Fibroblast of skin of abdomen (primary cell): Measurements from ENCODE around the gene DNAH8.

ENCODE experiments used
- DNase-seq: peaks from one replicate; pipeline ENCODE4 v3.0.0-alpha.2; 2013

DNAH8 gene

DNA sequence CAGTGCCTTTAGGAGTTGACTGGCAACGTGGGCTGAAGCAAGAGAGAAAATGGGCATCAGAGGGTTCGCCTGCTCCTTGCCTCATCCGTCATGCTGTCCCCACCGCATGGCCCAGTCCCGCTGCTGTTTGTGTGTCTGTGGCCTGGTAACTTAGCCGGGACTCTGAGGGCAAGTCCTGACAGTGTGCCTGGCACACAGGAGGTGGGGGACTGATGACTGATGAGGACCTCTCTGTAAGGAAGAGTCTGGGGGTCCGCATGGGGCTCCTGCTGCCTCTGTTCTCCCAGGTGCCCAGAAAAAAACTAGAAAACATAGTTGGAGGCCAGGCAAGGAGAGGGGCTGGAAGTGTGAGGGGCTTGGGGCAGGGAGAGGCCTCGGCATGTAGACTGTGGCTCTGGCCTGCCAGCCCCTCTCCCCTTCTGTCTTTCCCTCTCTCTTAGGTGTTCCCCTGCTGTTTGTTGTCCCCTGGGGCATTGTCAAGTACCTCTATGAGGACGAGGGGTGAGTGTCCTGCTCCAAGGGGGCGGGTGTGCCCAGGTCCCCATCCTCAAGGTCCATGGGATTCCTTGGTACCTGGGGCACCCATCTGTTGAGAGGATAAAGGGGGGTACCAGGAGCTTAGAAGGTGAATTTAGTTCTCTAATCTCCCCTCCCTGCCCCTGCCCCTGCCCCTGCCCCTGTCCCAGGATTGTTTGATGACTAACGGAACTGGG, 362.9 kb downstream of the DNAH8 start:
- DNase-seq: no peak

- no peak for DNase-seq
Observed at GRCh38 chr6:39078695-39079094, 363.6 kb downstream of the DNAH8 start.

DNA sequence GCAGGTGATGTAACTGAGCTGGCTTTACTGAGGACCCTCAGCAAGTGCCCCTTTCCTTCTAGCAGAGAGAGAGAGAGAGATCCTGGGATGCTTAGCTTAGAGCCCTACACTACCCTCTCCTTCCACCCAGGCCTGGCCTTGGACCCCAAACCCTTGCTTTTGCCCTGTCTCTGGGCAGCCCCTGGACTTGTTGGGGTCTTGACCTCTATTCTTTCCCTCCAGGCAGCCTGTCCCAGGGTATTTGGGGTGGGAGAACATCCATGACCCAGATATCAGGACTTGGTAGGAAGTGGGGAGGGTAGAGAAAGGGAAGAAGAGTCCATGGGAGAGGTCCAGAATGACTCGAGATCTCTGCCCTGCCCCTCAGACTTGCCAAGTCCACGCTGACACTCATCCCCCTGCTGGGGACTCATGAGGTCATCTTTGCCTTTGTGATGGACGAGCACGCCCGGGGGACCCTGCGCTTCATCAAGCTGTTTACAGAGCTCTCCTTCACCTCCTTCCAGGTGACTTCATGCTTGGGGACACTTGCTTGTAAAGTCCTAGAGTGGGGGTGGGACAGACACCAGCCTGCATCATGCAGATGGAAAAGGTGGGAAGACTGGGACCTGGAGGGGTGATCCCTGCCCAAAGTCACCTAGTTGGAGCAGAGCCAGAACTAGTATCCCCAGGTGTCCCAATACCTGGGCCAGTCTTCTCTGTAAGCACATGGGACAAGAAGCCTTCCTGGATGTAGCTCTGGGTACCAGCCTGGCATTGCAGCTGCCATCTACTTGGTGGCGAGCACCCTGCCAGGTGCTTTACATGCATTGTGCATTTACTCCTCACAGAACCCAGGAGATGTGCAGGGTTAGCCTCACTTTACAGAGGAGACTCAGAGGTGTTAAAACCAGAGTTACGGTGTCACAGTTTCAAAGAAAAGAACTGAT, 364.4 kb downstream of the DNAH8 start:
- no peak for DNase-seq
